Endothelial cell of umbilical vein (primary cell): ENCODE results near the gene DDX54. TPM values are rescaled to one million over a fixed set of nuclear protein-coding genes. Genes with fewer than 3 reads are reported as not detected.

Experiments used
- BruUV-seq: library from RNA; stranded (reverse); fragments of 400-500 nt; replicated peaks from 2 replicates; lab custom pipeline; 2021; lab: Mats Ljungman, UMichigan
- CTCF ChIA-PET: fragments of 300-600, 350-600 bp; sonication (Branson Sonifier 250); formaldehyde crosslinking; loops from one replicate; lab custom pipeline; 2021; ENCODE audit warnings: antibody characterized with exemption, inconsistent platforms; lab: Charles Lee
- POLR2A ChIA-PET: fragments of 300-600, 350-600 bp; sonication (Branson Sonifier 250); formaldehyde crosslinking; loops from one replicate; lab custom pipeline; 2021; ENCODE audit warnings: antibody characterized with exemption, inconsistent platforms; lab: Charles Lee
- DNase-seq: peaks from one replicate; pipeline ENCODE4 v3.0.0-alpha.2; 2011; ENCODE audit warnings: low read depth, low spot score
- FAIRE-seq: peaks from 2 replicates; lab custom pipeline; 2011; peaks lifted over from hg19 to GRCh38; lab: Jason Lieb, UNC
- H2AFZ ChIP-seq: 2 replicates; pipeline ENCODE4 v1.6.0; 2012; ENCODE audit warnings: low read depth, low read length, control low read depth, inconsistent platforms
- H3K27ac ChIP-seq: 2 replicates; pipeline ENCODE4 v1.5.1; 2011; ENCODE audit warnings: low read depth, mild to moderate bottlenecking, control low read depth, low read length, moderate library complexity; ENCODE audit not compliant: insufficient read depth
- H3K27me3 ChIP-seq, 2 experiments: 2 replicates each; pipeline versions ENCODE4 v1.6.0 to v1.6.1; 2011; ENCODE audit warnings: low read length in 2 of 2, mixed read lengths in 1 of 2; ENCODE audit not compliant: control insufficient read depth in 2 of 2, insufficient read depth in 2 of 2
- H3K36me3 ChIP-seq, 2 experiments: 2 replicates in 1 of 2; 3 replicates in 1 of 2; pipeline ENCODE4 v1.5.1; 2011; ENCODE audit warnings: low read length in 2 of 2, mild to moderate bottlenecking in 1 of 2, moderate library complexity in 1 of 2; ENCODE audit not compliant: control insufficient read depth in 2 of 2, insufficient read depth in 2 of 2; ENCODE audit errors: extremely low read depth in 1 of 2
- H3K4me1 ChIP-seq: 3 replicates; pipeline ENCODE4 v1.5.1; 2011; ENCODE audit warnings: mild to moderate bottlenecking, low read length; ENCODE audit not compliant: control insufficient read depth, insufficient read depth; ENCODE audit errors: extremely low read depth
- H3K4me2 ChIP-seq: 2 replicates; pipeline ENCODE4 v1.6.1; 2011; ENCODE audit warnings: low read length, control low read depth, mixed read lengths; ENCODE audit not compliant: insufficient read depth
- H3K4me3 ChIP-seq, 3 experiments: fragments of 200-600 bp in 1 of 3; sonication (generic), shearing (Covaris generic) in 1 of 3; replicated peaks in 1 of 3; 2 replicates each; pipeline ENCODE4 v1.5.1; 2011 to 2016; ENCODE audit warnings: control low read depth in 3 of 3, low read length in 3 of 3, mild to moderate bottlenecking in 2 of 3, inconsistent platforms in 1 of 3, low read depth in 1 of 3, moderate library complexity in 1 of 3; ENCODE audit not compliant: insufficient read depth in 1 of 3
- H3K79me2 ChIP-seq: 2 replicates; pipeline ENCODE4 v1.6.0; 2012; ENCODE audit warnings: low read length, inconsistent platforms; ENCODE audit not compliant: control insufficient read depth, insufficient read depth
- H3K9ac ChIP-seq: replicated peaks from 2 replicates; pipeline ENCODE3; 2011; ENCODE audit warnings: low read length, control low read depth; ENCODE audit not compliant: insufficient read depth; ENCODE audit errors: extremely low read depth
- H3K9me1 ChIP-seq: replicated peaks from 3 replicates; pipeline ENCODE4 v1.6.0; 2011; ENCODE audit warnings: mild to moderate bottlenecking, low read length; ENCODE audit not compliant: control insufficient read depth, insufficient read depth; ENCODE audit errors: extremely low read depth
- H3K9me3 ChIP-seq: replicated peaks from 2 replicates; pipeline ENCODE4 v1.5.1; 2012; ENCODE audit warnings: low read length, inconsistent platforms; ENCODE audit not compliant: control insufficient read depth, insufficient read depth
- H4K20me1 ChIP-seq: replicated peaks from 2 replicates; pipeline ENCODE3; 2011; ENCODE audit warnings: mild to moderate bottlenecking, low read length; ENCODE audit not compliant: control insufficient read depth, insufficient read depth; ENCODE audit errors: extremely low read depth
- EZH2 ChIP-seq: IDR thresholded peaks from 2 replicates; pipeline ENCODE4 v1.6.1; 2012; ENCODE audit warnings: borderline replicate concordance, low read depth, mild to moderate bottlenecking, moderate library complexity, low read length, inconsistent platforms; ENCODE audit not compliant: severe bottlenecking
- FOS ChIP-seq: IDR thresholded peaks from 2 replicates; pipeline ENCODE4 v1.6.1; 2011; ENCODE audit warnings: mild to moderate bottlenecking, low read length, moderate library complexity, borderline replicate concordance; ENCODE audit not compliant: insufficient read depth
- GATA2 ChIP-seq: IDR thresholded peaks from 2 replicates; pipeline ENCODE4 v1.7.0; 2011; ENCODE audit warnings: low read depth, mild to moderate bottlenecking, moderate library complexity, mixed read lengths, low read length; ENCODE audit not compliant: insufficient read length, insufficient read depth
- JUN ChIP-seq: IDR thresholded peaks from 2 replicates; pipeline ENCODE4 v1.6.1; 2011; ENCODE audit warnings: borderline replicate concordance, low read depth; ENCODE audit not compliant: insufficient read length, insufficient read depth
- MYC ChIP-seq: IDR thresholded peaks from one replicate; pipeline ENCODE4 v1.6.1; 2011; ENCODE audit warnings: mild to moderate bottlenecking, low read depth, low read length
- POLR2A ChIP-seq: IDR thresholded peaks from 2 replicates; pipeline ENCODE4 v1.6.1; 2012; ENCODE audit warnings: low read depth, mild to moderate bottlenecking, control low read depth, low read length
- POLR2AphosphoS5 ChIP-seq: IDR thresholded peaks from 2 replicates; pipeline ENCODE4 v1.6.1; 2012; ENCODE audit warnings: low read depth, mild to moderate bottlenecking, control low read depth, low read length, moderate library complexity; ENCODE audit not compliant: insufficient read depth
- dilution Hi-C: fragments of 300-500 bp; cut with MboI; formaldehyde crosslinking; loops from one replicate; pipeline ENCODE4 v1.15.0; 2019; ENCODE audit warnings: low sequenced_read_pairs; ENCODE audit not compliant: extremely low pct_ligation_motif_present
- intact Hi-C: fragments of 100-400 bp; cut with micrococcal nuclease; formaldehyde crosslinking; loops from one replicate; pipeline ENCODE4 v1.10.0; 2022
- polyA plus RNA-seq, 4 experiments: library from polyadenylated mRNA; depleted of rRNA in 3 of 4; stranded (reverse) in 3 of 4; unstranded in 1 of 4; fragments of >200 nt; gene quantifications; 2 replicates each; pipeline versions ENCODE4 v1.2.1 to v1.2.3, GENCODE V29; 2011 to 2012; ENCODE audit warnings: missing spikeins in 1 of 4
- total RNA-seq: library from RNA; stranded (reverse); gene quantifications from 2 replicates; pipeline ENCODE4 v1.2.3, GENCODE V29; 2021
- TF ChIP-seq, protein P1 (sequence below): IDR thresholded peaks from 2 replicates; pipeline ENCODE4 v1.6.1; 2011; ENCODE audit not compliant: insufficient read depth, insufficient read length
- TF ChIP-seq, protein P2 (sequence below), 2 donors: IDR thresholded peaks; 1 replicate in 1 of 2; 2 replicates in 1 of 2; pipeline ENCODE4 v1.5.1; 2011; ENCODE audit warnings: low read length in 2 of 2, mild to moderate bottlenecking in 2 of 2, moderate library complexity in 2 of 2, control low read depth in 1 of 2, inconsistent platforms in 1 of 2, low read depth in 1 of 2; ENCODE audit not compliant: insufficient read depth in 1 of 2; ENCODE audit errors: extremely low read depth in 1 of 2

Gene DDX54
- total and polyA plus RNA-seq, 2 donors (not counting 3 experiments of a cell fraction or from before 2014, with no cell fraction given), result 54.1 to 90.0 TPM

DNA sequence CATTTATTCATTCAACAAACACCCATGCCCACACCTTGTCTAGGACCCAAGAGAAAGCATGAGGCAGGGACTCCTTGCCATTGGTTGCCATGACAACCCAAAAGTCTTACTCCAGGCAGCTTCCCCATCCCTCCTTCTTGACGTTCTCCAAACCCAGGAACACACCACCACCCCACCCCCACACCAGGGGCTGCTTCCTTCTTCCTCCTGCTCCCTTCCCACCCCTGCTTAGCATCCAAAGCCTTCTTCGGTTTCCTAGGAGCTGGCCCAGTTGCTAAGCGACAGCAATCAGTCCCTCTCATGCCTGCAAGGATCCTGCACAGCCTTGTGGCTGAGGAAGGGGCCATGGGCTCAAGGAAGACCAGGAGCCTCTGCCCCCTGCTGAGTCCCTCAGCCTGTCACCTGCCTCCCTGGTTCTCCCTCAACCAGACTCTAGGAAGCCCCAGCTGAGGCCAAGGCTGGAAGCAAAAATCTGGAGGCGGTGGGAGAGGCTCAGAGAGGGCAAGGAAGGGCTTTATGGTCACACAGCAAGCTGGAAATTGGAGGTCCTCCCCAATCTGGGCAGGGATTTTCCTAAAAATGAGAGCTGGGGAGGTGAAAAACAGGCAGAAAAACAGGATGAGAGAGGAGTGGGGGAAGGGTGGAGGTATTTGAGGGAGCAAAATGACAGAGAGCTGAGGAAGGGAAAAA is 65.2 kb downstream of the DDX54 start:
- no TSS peak for BruUV-seq
- dilution Hi-C loops (no loop called here), intact Hi-C loops (no loop called here)
- Histone ChIP-seq H3K36me3 (no peaks in the 10 kb centered on the region), H4K20me1 (no peaks in the 10 kb centered on the region), H3K9ac (no peak overlapping the region), H3K4me2 (no peak overlapping the region), H3K9me1 (no peaks in the 10 kb centered on the region), H3K4me3 (no peak overlapping the region), H3K9me3 (no peaks in the 10 kb centered on the region), H3K27me3 (no peaks in the 10 kb centered on the region), H3K4me1 (no peaks in the 10 kb centered on the region), H3K79me2 (no peaks in the 10 kb centered on the region), H3K27ac (no peak overlapping the region), H2AFZ (no peak overlapping the region)
- DNase-seq, result no peak
- ChIA-PET CTCF (interaction anchor here (1.5 kb wide), 1 partner anchor 127 kb away, joined by 5 read pairs; no protein-coding TSS in a partner anchor), POLR2A (no interaction called here)
- TF ChIP-seq, protein P1, sequence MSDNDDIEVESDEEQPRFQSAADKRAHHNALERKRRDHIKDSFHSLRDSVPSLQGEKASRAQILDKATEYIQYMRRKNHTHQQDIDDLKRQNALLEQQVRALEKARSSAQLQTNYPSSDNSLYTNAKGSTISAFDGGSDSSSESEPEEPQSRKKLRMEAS, result no peak
- TF ChIP-seq EZH2 (no peak), JUN (no peak), GATA2 (no peak), POLR2A (no peak), MYC (no peak), POLR2AphosphoS5 (no peak), FOS (no peak)
- TF ChIP-seq, protein P2, sequence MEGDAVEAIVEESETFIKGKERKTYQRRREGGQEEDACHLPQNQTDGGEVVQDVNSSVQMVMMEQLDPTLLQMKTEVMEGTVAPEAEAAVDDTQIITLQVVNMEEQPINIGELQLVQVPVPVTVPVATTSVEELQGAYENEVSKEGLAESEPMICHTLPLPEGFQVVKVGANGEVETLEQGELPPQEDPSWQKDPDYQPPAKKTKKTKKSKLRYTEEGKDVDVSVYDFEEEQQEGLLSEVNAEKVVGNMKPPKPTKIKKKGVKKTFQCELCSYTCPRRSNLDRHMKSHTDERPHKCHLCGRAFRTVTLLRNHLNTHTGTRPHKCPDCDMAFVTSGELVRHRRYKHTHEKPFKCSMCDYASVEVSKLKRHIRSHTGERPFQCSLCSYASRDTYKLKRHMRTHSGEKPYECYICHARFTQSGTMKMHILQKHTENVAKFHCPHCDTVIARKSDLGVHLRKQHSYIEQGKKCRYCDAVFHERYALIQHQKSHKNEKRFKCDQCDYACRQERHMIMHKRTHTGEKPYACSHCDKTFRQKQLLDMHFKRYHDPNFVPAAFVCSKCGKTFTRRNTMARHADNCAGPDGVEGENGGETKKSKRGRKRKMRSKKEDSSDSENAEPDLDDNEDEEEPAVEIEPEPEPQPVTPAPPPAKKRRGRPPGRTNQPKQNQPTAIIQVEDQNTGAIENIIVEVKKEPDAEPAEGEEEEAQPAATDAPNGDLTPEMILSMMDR (IDR thresholded peaks at IDR 0.05; ENCODE audit: extremely low read depth in 1 of 2, insufficient read depth in 1 of 2, low read depth in 1 of 2, low read length in 2 of 2), result no peak
- no peak for FAIRE-seq
